HEK293T (cell line): ENCODE data around the gene TMA7B.

Experiments
- CTCF ChIA-PET: fragments of 350-600 bp; formaldehyde crosslinking; extraction: SDS; loops from one replicate; lab custom pipeline; 2021; ENCODE audit warnings: antibody characterized with exemption, inconsistent platforms; lab: Yijun Ruan, JAX
- POLR2A ChIA-PET: fragments of 350-600 bp; formaldehyde crosslinking; extraction: SDS; loops from one replicate; lab custom pipeline; 2020; ENCODE audit warnings: antibody characterized with exemption, inconsistent platforms; lab: Yijun Ruan, JAX
- DNase-seq: peaks from one replicate; pipeline ENCODE4 v3.0.0; 2012; ENCODE audit warnings: mixed read lengths; ENCODE audit errors: extremely low spot score
- ARNT ChIP-seq: fragments of 450-650 bp; IDR thresholded peaks from 2 replicates; pipeline ENCODE4 v1.6.1; 2017; ENCODE audit warnings: mild to moderate bottlenecking
- BHLHE40 ChIP-seq: fragments of 450-650 bp; IDR thresholded peaks from 2 replicates; pipeline ENCODE4 v1.6.1; 2016; ENCODE audit warnings: mild to moderate bottlenecking, moderate library complexity, borderline replicate concordance
- CTBP1 ChIP-seq: fragments of 450-650 bp; IDR thresholded peaks from 2 replicates; pipeline ENCODE4 v1.6.1; 2016; ENCODE audit warnings: borderline replicate concordance
- ELF4 ChIP-seq: fragments of 450-650 bp; IDR thresholded peaks from 2 replicates; pipeline ENCODE4 v1.6.1; 2017; ENCODE audit warnings: antibody characterized with exemption
- FOXA1 ChIP-seq: fragments of 450-650 bp; IDR thresholded peaks from 2 replicates; pipeline ENCODE4 v1.6.1; 2016; ENCODE audit warnings: mild to moderate bottlenecking
- FOXK2 ChIP-seq: fragments of 450-650 bp; IDR thresholded peaks from 2 replicates; pipeline ENCODE4 v1.6.1; 2016; ENCODE audit warnings: mild to moderate bottlenecking
- FOXM1 ChIP-seq: fragments of 450-650 bp; IDR thresholded peaks from 2 replicates; pipeline ENCODE4 v1.6.1; 2017; ENCODE audit warnings: mild to moderate bottlenecking, borderline replicate concordance
- HDGF ChIP-seq: fragments of 450-650 bp; IDR thresholded peaks from 2 replicates; pipeline ENCODE4 v1.6.1; 2017; ENCODE audit warnings: antibody characterized with exemption, borderline replicate concordance
- L3MBTL2 ChIP-seq: fragments of 450-650 bp; conservative IDR thresholded peaks from 2 replicates; pipeline ENCODE4 v1.6.1; 2016; ENCODE audit warnings: mild to moderate bottlenecking
- LEF1 ChIP-seq: fragments of 450-650 bp; IDR thresholded peaks from 2 replicates; pipeline ENCODE4 v1.6.1; 2017; ENCODE audit warnings: mild to moderate bottlenecking, borderline replicate concordance
- NFRKB ChIP-seq: fragments of 450-650 bp; IDR thresholded peaks from 2 replicates; pipeline ENCODE4 v1.6.1; 2016; ENCODE audit warnings: mild to moderate bottlenecking, moderate library complexity
- SP1 ChIP-seq: fragments of 450-650 bp; IDR thresholded peaks from 2 replicates; pipeline ENCODE4 v1.6.1; 2017
- SUZ12 ChIP-seq: fragments of 450-650 bp; IDR thresholded peaks from 2 replicates; pipeline ENCODE4 v1.6.1; 2016; ENCODE audit warnings: mild to moderate bottlenecking
- TARDBP ChIP-seq: fragments of 450-650 bp; IDR thresholded peaks from 2 replicates; pipeline ENCODE4 v1.6.1; 2016
- ZNF384 ChIP-seq: fragments of 450-650 bp; IDR thresholded peaks from 2 replicates; pipeline ENCODE4 v1.6.1; 2016
- TF ChIP-seq, protein P1 (sequence below): fragments of 450-650 bp; IDR thresholded peaks from 2 replicates; pipeline ENCODE4 v1.6.1; 2016

The TMA7B gene

DNA sequence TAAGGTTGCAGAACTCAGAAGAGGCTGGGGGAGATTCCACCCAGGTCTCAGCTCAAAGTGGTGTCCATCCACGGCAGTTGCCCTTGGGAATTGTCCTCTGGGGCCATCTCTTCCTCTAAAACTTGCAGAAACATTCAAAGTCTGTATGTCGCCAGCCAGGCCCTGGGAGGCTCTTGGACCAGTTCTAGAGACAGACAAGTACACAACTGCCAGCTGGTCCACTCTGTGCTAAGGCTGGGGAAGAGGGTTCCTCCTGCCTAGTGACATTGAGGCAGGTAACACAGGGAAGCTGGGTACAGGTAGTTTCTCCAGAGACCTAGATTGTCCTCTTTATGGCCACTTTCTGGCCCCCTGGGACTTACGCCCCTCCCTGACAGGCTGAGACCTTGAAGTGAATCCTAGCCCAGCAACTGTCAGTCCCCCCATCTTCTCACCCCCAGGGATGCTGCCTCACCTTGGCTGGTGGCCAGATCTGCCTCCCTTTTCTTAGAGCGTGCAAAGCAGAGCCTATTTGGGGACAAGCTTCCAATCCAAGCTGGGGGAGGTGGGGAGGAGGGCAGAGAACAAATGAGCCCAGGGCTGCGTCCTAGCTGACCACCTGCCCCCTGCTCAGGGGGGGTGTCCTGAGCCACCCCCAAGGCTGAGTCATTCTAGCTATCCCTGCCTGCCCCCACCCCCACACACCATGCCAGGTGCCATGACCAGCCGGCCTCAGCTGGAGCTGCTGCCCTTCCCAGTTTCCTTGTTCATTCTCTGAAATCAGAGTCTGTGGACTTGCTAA lies 42.9 kb downstream of the TMA7B start:
- ChIA-PET CTCF (no interaction called here), POLR2A (no interaction called here)
- no peak for DNase-seq
- TF ChIP-seq, protein P1, sequence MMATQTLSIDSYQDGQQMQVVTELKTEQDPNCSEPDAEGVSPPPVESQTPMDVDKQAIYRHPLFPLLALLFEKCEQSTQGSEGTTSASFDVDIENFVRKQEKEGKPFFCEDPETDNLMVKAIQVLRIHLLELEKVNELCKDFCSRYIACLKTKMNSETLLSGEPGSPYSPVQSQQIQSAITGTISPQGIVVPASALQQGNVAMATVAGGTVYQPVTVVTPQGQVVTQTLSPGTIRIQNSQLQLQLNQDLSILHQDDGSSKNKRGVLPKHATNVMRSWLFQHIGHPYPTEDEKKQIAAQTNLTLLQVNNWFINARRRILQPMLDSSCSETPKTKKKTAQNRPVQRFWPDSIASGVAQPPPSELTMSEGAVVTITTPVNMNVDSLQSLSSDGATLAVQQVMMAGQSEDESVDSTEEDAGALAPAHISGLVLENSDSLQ, result no peak
- TF ChIP-seq NFRKB (no peak), ZNF384 (no peak), CTBP1 (no peak), L3MBTL2 (no peak), FOXA1 (no peak), TARDBP (no peak), ELF4 (no peak), FOXK2 (no peak), FOXM1 (no peak), LEF1 (no peak), ARNT (no peak)

DNA sequence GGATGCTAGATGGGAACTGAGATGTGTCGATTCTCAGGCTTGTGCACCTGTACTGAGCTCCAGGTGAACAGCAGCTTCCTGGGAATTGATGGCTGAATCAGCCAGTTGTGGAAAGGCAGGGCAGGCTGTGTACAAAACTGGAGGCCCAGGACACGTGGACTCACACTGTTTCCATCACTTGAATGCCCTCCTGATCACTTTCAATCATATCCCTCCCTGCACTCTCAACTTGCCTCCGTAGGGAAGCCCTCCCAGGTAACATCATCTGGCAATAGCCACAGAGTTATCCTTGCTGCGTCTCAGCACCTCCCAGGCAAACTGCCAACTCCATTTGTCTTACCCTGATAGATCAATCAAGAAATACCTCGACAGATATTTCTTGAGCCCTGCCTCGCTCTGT lies 44.6 kb downstream of the TMA7B start:
- POLR2A ChIA-PET, result no interaction called here
- TF ChIP-seq TARDBP, result no peak
- TF ChIP-seq LEF1, result no peak
- TF ChIP-seq SP1, result no peak
- TF ChIP-seq SUZ12, result no peak
- CTCF ChIA-PET, result interaction anchor here (2.2 kb wide), 1 partner anchor 20 kb away, joined by 8 read pairs; no protein-coding TSS in a partner anchor
- no peak for DNase-seq

DNA sequence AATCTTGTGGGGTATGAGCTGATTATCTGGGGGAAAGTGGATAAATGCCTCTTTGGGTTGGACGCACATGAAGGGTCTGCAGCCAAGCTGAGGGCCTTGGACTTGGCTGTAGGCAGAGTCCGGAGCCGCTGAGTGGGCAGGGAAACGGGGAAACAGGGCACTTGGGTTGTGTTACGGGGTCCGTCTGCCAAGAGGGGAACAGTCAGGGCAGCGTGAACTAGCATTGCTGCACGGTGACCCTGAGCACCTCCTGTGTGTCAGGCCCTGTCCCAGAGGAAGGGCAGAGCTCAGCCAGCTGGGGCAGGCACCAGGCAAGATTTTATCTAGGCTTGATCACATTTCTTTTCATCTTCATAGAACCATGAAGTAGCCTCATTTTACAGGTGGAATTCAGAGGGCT lies 46.4 kb downstream of the TMA7B start:
- TF ChIP-seq ZNF384, result no peak
- CTCF ChIA-PET, result interaction anchor here (2.2 kb wide), 1 partner anchor 18 kb away, joined by 8 read pairs; no protein-coding TSS in a partner anchor
- POLR2A ChIA-PET, result no interaction called here
- DNase-seq, result no peak

DNA sequence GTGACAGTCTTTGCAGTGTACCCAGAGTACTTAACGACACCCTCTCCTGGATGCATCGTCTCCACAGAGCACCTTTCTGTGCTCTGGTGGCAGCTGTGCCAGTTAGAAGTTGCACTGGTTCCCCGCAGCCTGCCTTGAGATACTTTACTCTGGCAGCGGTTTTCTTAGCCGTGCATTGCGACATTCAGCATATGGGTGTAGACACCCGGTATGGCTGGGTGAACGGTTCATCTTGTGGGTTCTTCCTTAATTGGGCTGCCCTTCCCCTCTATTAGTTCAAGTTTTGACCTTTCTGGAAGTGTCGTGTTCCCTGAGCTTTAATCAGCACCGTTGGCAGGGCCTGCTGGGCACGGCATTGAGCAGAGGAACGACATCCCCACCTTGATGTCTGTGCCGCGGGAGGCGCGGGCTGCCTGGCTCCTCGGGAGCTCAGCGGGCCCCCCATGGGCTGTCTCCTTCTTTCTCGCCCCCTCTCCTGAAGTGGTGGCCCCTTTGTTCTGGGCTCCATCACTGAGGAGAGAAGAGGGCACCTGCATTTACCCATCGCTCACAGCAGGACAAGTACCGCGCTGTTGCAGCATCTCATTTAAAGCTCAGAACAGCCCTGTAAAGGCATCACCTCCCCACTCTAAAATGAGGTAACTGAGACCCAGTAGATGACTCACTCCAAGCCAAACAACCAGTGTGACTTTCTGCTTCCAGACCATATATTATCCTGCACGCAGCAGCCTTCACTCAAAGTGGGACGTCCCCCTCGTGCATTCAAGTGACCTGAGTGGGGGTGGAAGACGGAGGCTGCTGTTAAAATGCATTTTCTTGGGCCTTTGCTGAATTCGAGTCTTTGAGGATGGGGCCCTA lies 47.9 kb downstream of the TMA7B start:
- TF ChIP-seq SP1, result no peak
- TF ChIP-seq ARNT, result no peak
- no peak for TF ChIP-seq ZNF384
- TF ChIP-seq HDGF, result no peak
- TF ChIP-seq, protein P1, result no peak
- TF ChIP-seq TARDBP, result no peak
- no peak for TF ChIP-seq FOXM1
- TF ChIP-seq NFRKB, result no peak
- TF ChIP-seq L3MBTL2, result no peak
- no peak for TF ChIP-seq SUZ12
- no peak for TF ChIP-seq BHLHE40
- no peak for TF ChIP-seq ELF4
- no peak for TF ChIP-seq LEF1
- TF ChIP-seq FOXA1, result no peak
- TF ChIP-seq CTBP1, result no peak
- TF ChIP-seq FOXK2, result no peak
- DNase-seq, result no peak
- CTCF ChIA-PET, result interaction anchor here (2.0 kb wide), 1 partner anchor 17 kb away, joined by 7 read pairs; no protein-coding TSS in a partner anchor
- POLR2A ChIA-PET, result no interaction called here

DNA sequence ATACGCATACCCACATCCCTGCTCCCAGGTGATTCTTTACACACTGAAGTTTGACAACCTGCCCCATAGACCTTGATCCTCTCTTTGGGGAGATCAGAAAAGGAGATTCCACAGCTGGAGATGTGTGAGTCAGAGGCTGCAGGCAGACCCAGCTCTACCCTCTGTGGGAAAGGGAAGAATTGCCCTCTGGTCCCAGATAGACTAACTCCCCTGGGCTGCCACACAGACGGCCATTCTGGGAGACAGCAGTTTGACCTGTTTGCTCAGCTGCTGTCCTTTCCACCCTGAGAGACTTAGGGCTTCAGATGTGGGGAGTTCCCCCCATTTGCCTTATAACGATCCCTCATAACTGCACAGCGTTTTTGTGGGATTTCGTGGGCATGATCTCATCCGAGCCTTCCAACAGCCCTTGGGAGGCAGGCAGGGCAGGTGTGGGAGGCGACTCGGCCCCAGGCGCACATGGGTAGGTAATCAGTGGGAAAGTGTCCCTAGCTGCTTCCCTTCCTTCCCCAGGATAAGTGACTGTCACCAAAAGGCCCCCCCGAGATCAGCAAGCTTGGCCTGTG lies 48.6 kb downstream of the TMA7B start:
- DNase-seq, result no peak
- no peak for TF ChIP-seq NFRKB
- TF ChIP-seq LEF1, result no peak
- no peak for TF ChIP-seq BHLHE40
- no peak for TF ChIP-seq CTBP1
- TF ChIP-seq ARNT, result no peak
- no peak for TF ChIP-seq FOXM1
- no peak for TF ChIP-seq ZNF384
- TF ChIP-seq L3MBTL2, result no peak
- no peak for TF ChIP-seq FOXK2
- no peak for TF ChIP-seq HDGF
- TF ChIP-seq ELF4, result no peak
- no peak for TF ChIP-seq SP1
- TF ChIP-seq, protein P1, result no peak
- TF ChIP-seq TARDBP, result no peak
- TF ChIP-seq FOXA1, result no peak
- no peak for TF ChIP-seq SUZ12
- CTCF ChIA-PET, result interaction anchor here (2.0 kb wide), 1 partner anchor 16 kb away, joined by 7 read pairs; no protein-coding TSS in a partner anchor
- POLR2A ChIA-PET, result interaction anchor here (1.3 kb wide), 1 partner anchor 35 kb away, joined by 5 read pairs; no protein-coding TSS in a partner anchor
